HepG2 (cell line): ENCODE measurements around the gene SYNE1. TPM values are rescaled to one million over a fixed set of nuclear protein-coding genes. Genes with fewer than 3 reads are reported as not detected.

Experiments
- AGO2 ChIP-seq: fragments of 200-400 bp; formaldehyde crosslinking; optimal IDR thresholded peaks from 2 replicates; pipeline ENCODE3; 2017; ENCODE audit warnings: mild to moderate bottlenecking, low read depth, low read length, moderate library complexity
- CAMTA2 ChIP-seq: sonication (generic); formaldehyde crosslinking; IDR thresholded peaks from 2 replicates; pipeline ENCODE4 v1.4.0; 2020; ENCODE audit warnings: mild to moderate bottlenecking, missing genetic modification reagents, borderline replicate concordance
- CBFB ChIP-seq: sonication (generic); formaldehyde crosslinking; IDR thresholded peaks from 2 replicates; pipeline ENCODE4 v1.4.0; 2020; ENCODE audit warnings: missing genetic modification reagents
- CBX1 ChIP-seq: IDR thresholded peaks from one replicate; pipeline ENCODE4 v1.6.1; 2016; ENCODE audit warnings: antibody characterized with exemption, low read depth
- CBX5 ChIP-seq: sonication (generic); formaldehyde crosslinking; IDR thresholded peaks from 2 replicates; pipeline ENCODE4 v1.4.0; 2020; ENCODE audit warnings: missing genetic modification reagents, borderline replicate concordance
- IRX3 ChIP-seq: sonication (generic); formaldehyde crosslinking; IDR thresholded peaks from 2 replicates; pipeline ENCODE4 v1.8.1; 2023; ENCODE audit warnings: mild to moderate bottlenecking, low read depth, missing genetic modification reagents, borderline replicate concordance
- KDM2A ChIP-seq: sonication (generic); formaldehyde crosslinking; IDR thresholded peaks from 2 replicates; pipeline ENCODE4 v1.4.0; 2020; ENCODE audit warnings: low read depth, missing genetic modification reagents, borderline replicate concordance
- MZF1 ChIP-seq: sonication (generic); formaldehyde crosslinking; IDR thresholded peaks from 2 replicates; pipeline ENCODE4 v1.8.1; 2023; ENCODE audit warnings: mild to moderate bottlenecking, missing genetic modification reagents, borderline replicate concordance
- NR1H2 ChIP-seq: sonication (generic); formaldehyde crosslinking; IDR thresholded peaks from 2 replicates; pipeline ENCODE4 v1.8.1; 2022; ENCODE audit warnings: low read depth, missing genetic modification reagents, borderline replicate concordance
- NR2F1 ChIP-seq, 2 experiments: fragments of 450-650 bp in 1 of 2; formaldehyde crosslinking in 1 of 2; IDR thresholded peaks; 2 replicates each; pipeline versions ENCODE4 v1.5.0 to v1.6.1; 2016 to 2020; ENCODE audit warnings: mild to moderate bottlenecking in 1 of 2, missing compliant biosample characterization in 1 of 2, missing genetic modification reagents in 1 of 2, moderate library complexity in 1 of 2
- SAFB2 ChIP-seq: sonication (generic); formaldehyde crosslinking; IDR thresholded peaks from 2 replicates; pipeline ENCODE4 v1.5.1; 2020; ENCODE audit warnings: missing genetic modification reagents, low read depth, mild to moderate bottlenecking, borderline replicate concordance
- ZBTB7A ChIP-seq: sonication (generic); formaldehyde crosslinking; IDR thresholded peaks from 2 replicates; pipeline ENCODE4 v1.8.0; 2022; ENCODE audit warnings: mild to moderate bottlenecking, missing genetic modification reagents
- ZFAT ChIP-seq: sonication (generic); formaldehyde crosslinking; conservative IDR thresholded peaks from 2 replicates; pipeline ENCODE4 v1.8.1; 2023; ENCODE audit warnings: missing genetic modification reagents, inconsistent platforms
- ZFP41 ChIP-seq: sonication (generic); formaldehyde crosslinking; IDR thresholded peaks from 2 replicates; pipeline ENCODE4 v1.4.0; 2020; ENCODE audit warnings: mild to moderate bottlenecking, missing genetic modification reagents, borderline replicate concordance
- ZNF121 ChIP-seq: sonication (generic); formaldehyde crosslinking; IDR thresholded peaks from 2 replicates; pipeline ENCODE4 v1.5.0; 2020; ENCODE audit warnings: mild to moderate bottlenecking, missing genetic modification reagents
- ZNF20 ChIP-seq: sonication (generic); formaldehyde crosslinking; IDR thresholded peaks from 2 replicates; pipeline ENCODE4 v1.4.0; 2020; ENCODE audit warnings: mild to moderate bottlenecking, moderate library complexity, missing genetic modification reagents
- ZNF274 ChIP-seq: sonication (generic); formaldehyde crosslinking; IDR thresholded peaks from 2 replicates; pipeline ENCODE4 v1.5.1; 2020; ENCODE audit warnings: mild to moderate bottlenecking, missing genetic modification reagents
- ZNF549 ChIP-seq: sonication (generic); formaldehyde crosslinking; IDR thresholded peaks from 2 replicates; pipeline ENCODE4 v1.5.0; 2020; ENCODE audit warnings: missing genetic modification reagents
- ZNF607 ChIP-seq: sonication (generic); formaldehyde crosslinking; IDR thresholded peaks from 2 replicates; pipeline ENCODE4 v1.5.1; 2020; ENCODE audit warnings: missing genetic modification reagents, mild to moderate bottlenecking, borderline replicate concordance
- ZNF674 ChIP-seq: sonication (generic); formaldehyde crosslinking; IDR thresholded peaks from 2 replicates; pipeline ENCODE4 v1.5.0; 2020; ENCODE audit warnings: low read depth, mild to moderate bottlenecking, missing genetic modification reagents
- ZNF775 ChIP-seq: sonication (generic); formaldehyde crosslinking; IDR thresholded peaks from 2 replicates; pipeline ENCODE4 v1.4.0; 2020; ENCODE audit warnings: missing genetic modification reagents, mild to moderate bottlenecking, moderate library complexity, borderline replicate concordance
- ZSCAN20 ChIP-seq: sonication (generic); formaldehyde crosslinking; IDR thresholded peaks from 2 replicates; pipeline ENCODE4 v1.4.0; 2020; ENCODE audit warnings: missing genetic modification reagents, mild to moderate bottlenecking, borderline replicate concordance
- polyA plus RNA-seq, 8 experiments: library from polyadenylated mRNA; depleted of rRNA in 3 of 8; stranded (reverse) in 7 of 8; unstranded in 1 of 8; fragments of >200 nt; fragmentation: Illumina TruSeq in 4 of 8; extraction: Trizol in 4 of 8; gene quantifications; 2 replicates each; pipeline versions ENCODE4 v1.2.1 to v1.2.3, GENCODE V29; 2011 to 2016; ENCODE audit warnings: low read depth in 4 of 8, missing spikeins in 1 of 8, mixed read lengths in 1 of 8; ENCODE audit not compliant: insufficient read depth in 1 of 8
- total RNA-seq, 5 experiments: library from RNA; depleted of rRNA; stranded (reverse); fragments of >200 nt; fragmentation: Illumina TruSeq; extraction: Trizol; gene quantifications; 2 replicates each; pipeline ENCODE4 v1.2.3, GENCODE V29; 2016; ENCODE audit warnings: low read depth in 1 of 5
- TF ChIP-seq, protein P1 (sequence below): sonication (generic); formaldehyde crosslinking; IDR thresholded peaks from 2 replicates; pipeline ENCODE4 v1.5.0; 2020; ENCODE audit warnings: missing genetic modification reagents, mild to moderate bottlenecking, borderline replicate concordance
- TF ChIP-seq, protein P2 (sequence below): sonication (generic); formaldehyde crosslinking; IDR thresholded peaks from 2 replicates; pipeline ENCODE4 v1.4.0; 2020; ENCODE audit warnings: missing genetic modification reagents
- TF ChIP-seq, protein P3 (sequence below): sonication (generic); formaldehyde crosslinking; IDR thresholded peaks from 2 replicates; pipeline ENCODE4 v1.8.1; 2023; ENCODE audit warnings: mild to moderate bottlenecking, missing genetic modification reagents

SYNE1 gene
- total and polyA plus RNA-seq, 2 of the 13 experiments (the other 11 are each of a cell fraction or from before 2014, with no cell fraction given) = 5.5 to 15.9 TPM

DNA sequence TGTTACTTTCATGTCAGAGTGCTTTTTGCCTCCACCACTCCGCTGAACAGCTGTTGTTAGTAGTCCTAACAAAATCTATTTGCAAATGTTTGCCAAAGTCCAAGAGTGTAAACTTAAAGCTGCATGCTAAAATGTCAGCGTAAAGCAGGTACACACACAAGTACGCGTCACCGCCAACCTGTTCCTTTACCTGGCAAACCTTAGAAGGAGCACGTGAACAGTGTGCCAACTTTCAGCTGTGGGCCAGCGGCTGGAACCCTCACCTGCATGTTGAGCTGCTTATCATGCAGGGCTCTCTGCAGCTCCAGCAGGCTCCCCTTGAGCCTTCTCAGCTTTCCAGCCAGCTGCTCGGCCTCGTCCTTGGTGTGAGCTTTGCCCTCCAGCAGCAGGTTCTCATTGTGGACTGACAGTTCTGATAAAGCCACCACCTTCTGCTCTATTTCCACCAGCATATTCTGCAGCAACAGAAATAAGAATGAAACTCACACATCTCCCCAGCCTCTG lies 359.3 kb downstream of the SYNE1 start (continued):
- no peak for TF ChIP-seq ZNF274 (CRISPR knock-in tag)
- TF ChIP-seq, protein P1, sequence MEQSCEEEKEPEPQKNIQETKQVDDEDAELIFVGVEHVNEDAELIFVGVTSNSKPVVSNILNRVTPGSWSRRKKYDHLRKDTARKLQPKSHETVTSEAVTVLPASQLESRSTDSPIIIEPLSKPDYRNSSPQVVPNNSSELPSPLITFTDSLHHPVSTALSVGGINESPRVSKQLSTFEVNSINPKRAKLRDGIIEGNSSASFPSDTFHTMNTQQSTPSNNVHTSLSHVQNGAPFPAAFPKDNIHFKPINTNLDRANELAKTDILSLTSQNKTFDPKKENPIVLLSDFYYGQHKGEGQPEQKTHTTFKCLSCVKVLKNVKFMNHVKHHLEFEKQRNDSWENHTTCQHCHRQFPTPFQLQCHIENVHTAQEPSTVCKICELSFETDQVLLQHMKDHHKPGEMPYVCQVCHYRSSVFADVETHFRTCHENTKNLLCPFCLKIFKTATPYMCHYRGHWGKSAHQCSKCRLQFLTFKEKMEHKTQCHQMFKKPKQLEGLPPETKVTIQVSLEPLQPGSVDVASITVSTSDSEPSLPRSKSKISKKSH (CRISPR knock-in tag) = no peak
- no peak for TF ChIP-seq IRX3 (CRISPR knock-in tag)
- no peak for TF ChIP-seq ZFP41 (CRISPR knock-in tag)
- no peak for TF ChIP-seq ZSCAN20 (CRISPR knock-in tag)
- peak; percentile 47; the same call in 1 of the 2 replicates for TF ChIP-seq CBFB (CRISPR knock-in tag)
- TF ChIP-seq SAFB2 (CRISPR knock-in tag) = no peak
- no peak for TF ChIP-seq ZFAT (CRISPR knock-in tag)
- no peak for TF ChIP-seq ZNF674 (CRISPR knock-in tag)
- TF ChIP-seq ZNF121 = no peak
- TF ChIP-seq CBX5 = 0 out of 2 replicates have a peak, but pooled peaks have one; percentile 53
- TF ChIP-seq ZBTB7A = no peak
- TF ChIP-seq ZNF775 (CRISPR knock-in tag) = 0 out of 2 replicates have a peak, but pooled peaks have one; percentile 50
- TF ChIP-seq, protein P2, sequence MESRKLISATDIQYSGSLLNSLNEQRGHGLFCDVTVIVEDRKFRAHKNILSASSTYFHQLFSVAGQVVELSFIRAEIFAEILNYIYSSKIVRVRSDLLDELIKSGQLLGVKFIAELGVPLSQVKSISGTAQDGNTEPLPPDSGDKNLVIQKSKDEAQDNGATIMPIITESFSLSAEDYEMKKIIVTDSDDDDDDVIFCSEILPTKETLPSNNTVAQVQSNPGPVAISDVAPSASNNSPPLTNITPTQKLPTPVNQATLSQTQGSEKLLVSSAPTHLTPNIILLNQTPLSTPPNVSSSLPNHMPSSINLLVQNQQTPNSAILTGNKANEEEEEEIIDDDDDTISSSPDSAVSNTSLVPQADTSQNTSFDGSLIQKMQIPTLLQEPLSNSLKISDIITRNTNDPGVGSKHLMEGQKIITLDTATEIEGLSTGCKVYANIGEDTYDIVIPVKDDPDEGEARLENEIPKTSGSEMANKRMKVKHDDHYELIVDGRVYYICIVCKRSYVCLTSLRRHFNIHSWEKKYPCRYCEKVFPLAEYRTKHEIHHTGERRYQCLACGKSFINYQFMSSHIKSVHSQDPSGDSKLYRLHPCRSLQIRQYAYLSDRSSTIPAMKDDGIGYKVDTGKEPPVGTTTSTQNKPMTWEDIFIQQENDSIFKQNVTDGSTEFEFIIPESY (CRISPR knock-in tag) = peak; percentile 59
- no peak for TF ChIP-seq MZF1 (CRISPR knock-in tag)
- no peak for TF ChIP-seq ZNF20 (CRISPR knock-in tag)
- peak; percentile 77; the same call in 1 of the 2 replicates for TF ChIP-seq KDM2A (CRISPR knock-in tag)
- TF ChIP-seq NR1H2 (CRISPR knock-in tag) = no peak
- peak in 1 of 2 experiments; percentile 27; a peak in 1 of 4 replicates for TF ChIP-seq NR2F1 (CRISPR knock-in tag; IDR thresholded peaks at IDR 0.05)
- no peak for TF ChIP-seq AGO2
- TF ChIP-seq CAMTA2 (CRISPR knock-in tag) = no peak
- TF ChIP-seq CBX1 = peak; percentile 57
- TF ChIP-seq, protein P3, sequence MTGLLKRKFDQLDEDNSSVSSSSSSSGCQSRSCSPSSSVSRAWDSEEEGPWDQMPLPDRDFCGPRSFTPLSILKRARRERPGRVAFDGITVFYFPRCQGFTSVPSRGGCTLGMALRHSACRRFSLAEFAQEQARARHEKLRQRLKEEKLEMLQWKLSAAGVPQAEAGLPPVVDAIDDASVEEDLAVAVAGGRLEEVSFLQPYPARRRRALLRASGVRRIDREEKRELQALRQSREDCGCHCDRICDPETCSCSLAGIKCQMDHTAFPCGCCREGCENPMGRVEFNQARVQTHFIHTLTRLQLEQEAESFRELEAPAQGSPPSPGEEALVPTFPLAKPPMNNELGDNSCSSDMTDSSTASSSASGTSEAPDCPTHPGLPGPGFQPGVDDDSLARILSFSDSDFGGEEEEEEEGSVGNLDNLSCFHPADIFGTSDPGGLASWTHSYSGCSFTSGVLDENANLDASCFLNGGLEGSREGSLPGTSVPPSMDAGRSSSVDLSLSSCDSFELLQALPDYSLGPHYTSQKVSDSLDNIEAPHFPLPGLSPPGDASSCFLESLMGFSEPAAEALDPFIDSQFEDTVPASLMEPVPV (CRISPR knock-in tag) = 0 out of 2 replicates have a peak, but pooled peaks have one; percentile 28
- no peak for TF ChIP-seq ZNF549
- peak; percentile 76; the same call in 1 of the 2 replicates for TF ChIP-seq ZNF607 (CRISPR knock-in tag)
